RKO (cell line): ENCODE results near the gene PLXNB2.

Source experiments
- DNase-seq: peaks from one replicate; pipeline ENCODE4 v3.0.0-alpha.2; 2016; ENCODE audit warnings: low spot score

Gene PLXNB2

GRCh38 chr22:50312371-50312770, 4.9 kb upstream of the PLXNB2 start:
- DNase-seq, result no peak

- no peak for DNase-seq
Observed at GRCh38 chr22:50311606-50312351, 4.3 kb upstream of the PLXNB2 start.

- no peak for DNase-seq
Observed at GRCh38 chr22:50310949-50311444, 3.6 kb upstream of the PLXNB2 start.

- no peak for DNase-seq
Observed at GRCh38 chr22:50310031-50310722, 2.7 kb upstream of the PLXNB2 start.

GRCh38 chr22:50309601-50309991, 2.1 kb upstream of the PLXNB2 start:
- no peak for DNase-seq

GRCh38 chr22:50308986-50309600, 1.6 kb upstream of the PLXNB2 start:
- no peak for DNase-seq

- DNase-seq, result no peak
Observed at GRCh38 chr22:50308597-50308935, 1.1 kb upstream of the PLXNB2 start.

GRCh38 chr22:50307890-50308596, 597 bp upstream of the PLXNB2 start:
- DNase-seq, result no peak

GRCh38 chr22:50305923-50306566, 1.4 kb downstream of the PLXNB2 start:
- peak; percentile 91 for DNase-seq

GRCh38 chr22:50305393-50305922, 2.0 kb downstream of the PLXNB2 start:
- no peak for DNase-seq

- DNase-seq, result no peak
Observed at GRCh38 chr22:50304528-50305392, 2.7 kb downstream of the PLXNB2 start.

GRCh38 chr22:50303848-50304527, 3.5 kb downstream of the PLXNB2 start:
- DNase-seq, result no peak

GRCh38 chr22:50303515-50303847, 4.0 kb downstream of the PLXNB2 start:
- no peak for DNase-seq

- no peak for DNase-seq
Observed at GRCh38 chr22:50302564-50302963, 4.9 kb downstream of the PLXNB2 start.

- DNase-seq, result no peak
Observed at GRCh38 chr22:50302041-50302541, 5.4 kb downstream of the PLXNB2 start.

- DNase-seq, result no peak
Observed at GRCh38 chr22:50301581-50301991, 5.9 kb downstream of the PLXNB2 start.

- DNase-seq, result no peak
Observed at GRCh38 chr22:50300620-50301257, 6.7 kb downstream of the PLXNB2 start.

GRCh38 chr22:50299785-50300619, 7.4 kb downstream of the PLXNB2 start:
- no peak for DNase-seq
